ENCODE results near the gene ADCY6.

The ADCY6 gene

DNA sequence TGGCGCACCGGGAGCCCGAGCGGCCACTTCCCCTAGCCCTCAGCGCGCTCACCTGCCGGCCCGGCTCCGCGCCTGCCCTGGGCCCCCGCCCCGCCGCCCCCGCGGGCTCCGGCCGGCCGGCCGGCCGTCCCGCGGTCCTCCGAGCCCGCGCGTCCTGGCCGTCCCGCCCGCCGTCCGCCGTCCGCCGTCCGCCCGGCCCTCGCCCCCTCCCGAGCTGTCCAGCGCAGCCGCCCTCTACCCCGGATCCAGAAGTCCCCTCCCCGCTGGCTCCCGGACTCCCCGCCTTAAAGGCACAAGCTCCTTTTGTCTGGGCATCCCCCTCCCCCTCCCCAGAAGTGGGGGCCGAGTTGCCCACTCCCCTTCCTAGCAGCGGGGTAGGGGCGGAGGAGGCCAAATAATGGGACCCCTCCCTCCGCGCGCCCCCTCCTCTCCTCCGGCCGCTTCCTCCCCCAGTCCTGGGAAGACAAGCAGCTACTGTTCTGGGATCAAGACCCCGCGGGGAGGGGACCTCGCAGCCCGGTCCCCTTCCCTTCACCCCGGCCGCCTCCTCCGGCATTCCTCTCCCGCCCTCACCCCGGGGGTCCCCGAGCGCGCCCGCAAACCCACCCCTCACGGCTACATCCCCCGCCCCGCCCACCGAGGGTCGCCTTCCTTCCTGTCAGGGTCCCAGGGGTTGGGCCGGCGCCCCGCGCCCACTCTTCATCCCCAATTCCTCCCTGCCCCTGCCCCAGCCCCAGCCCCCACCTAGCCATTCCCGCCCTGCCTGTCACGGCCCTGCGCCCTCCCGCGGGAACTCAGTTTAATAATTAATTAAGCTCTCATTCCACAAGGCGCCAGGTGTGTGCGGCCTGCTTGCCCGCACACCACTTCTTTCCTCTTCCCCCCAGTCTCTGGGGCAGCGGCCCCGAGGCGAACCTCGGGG lies at the start of gene ADCY6:
ADCY6 (minus strand) TSS at position 236 of the 922 bp plus-strand sequence. CDS start 5,655 bp downstream, outside the sequence.
- peak within 1 kb of the TSS; percentile 78 for H3K4me3 ChIP-seq (ENCODE audit: low read length)
- TF ChIP-seq, protein P1, sequence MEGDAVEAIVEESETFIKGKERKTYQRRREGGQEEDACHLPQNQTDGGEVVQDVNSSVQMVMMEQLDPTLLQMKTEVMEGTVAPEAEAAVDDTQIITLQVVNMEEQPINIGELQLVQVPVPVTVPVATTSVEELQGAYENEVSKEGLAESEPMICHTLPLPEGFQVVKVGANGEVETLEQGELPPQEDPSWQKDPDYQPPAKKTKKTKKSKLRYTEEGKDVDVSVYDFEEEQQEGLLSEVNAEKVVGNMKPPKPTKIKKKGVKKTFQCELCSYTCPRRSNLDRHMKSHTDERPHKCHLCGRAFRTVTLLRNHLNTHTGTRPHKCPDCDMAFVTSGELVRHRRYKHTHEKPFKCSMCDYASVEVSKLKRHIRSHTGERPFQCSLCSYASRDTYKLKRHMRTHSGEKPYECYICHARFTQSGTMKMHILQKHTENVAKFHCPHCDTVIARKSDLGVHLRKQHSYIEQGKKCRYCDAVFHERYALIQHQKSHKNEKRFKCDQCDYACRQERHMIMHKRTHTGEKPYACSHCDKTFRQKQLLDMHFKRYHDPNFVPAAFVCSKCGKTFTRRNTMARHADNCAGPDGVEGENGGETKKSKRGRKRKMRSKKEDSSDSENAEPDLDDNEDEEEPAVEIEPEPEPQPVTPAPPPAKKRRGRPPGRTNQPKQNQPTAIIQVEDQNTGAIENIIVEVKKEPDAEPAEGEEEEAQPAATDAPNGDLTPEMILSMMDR (conservative IDR thresholded peaks at IDR 0.05; ENCODE audit: low read length), result no peak
- DNase-seq (ENCODE audit: low read depth), result peak; percentile 62

DNA sequence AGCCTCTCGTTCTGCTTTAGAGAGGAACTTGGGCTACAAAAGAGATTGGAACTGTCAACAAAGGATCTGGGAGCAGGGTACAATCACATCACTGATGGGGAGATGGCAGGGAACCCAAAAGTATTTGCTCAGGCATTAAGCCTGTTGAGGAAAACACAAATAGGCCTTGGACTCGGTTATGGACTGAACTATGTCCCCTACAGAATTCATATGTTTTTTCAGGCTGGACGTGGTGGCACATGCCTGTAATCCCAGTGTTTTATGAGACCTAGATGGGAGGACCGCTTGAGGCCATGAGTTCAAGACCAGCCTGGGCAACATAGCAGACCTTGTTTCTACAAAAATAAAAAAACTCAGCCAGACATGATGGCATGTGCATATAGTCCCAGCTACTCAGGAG lies 49.2 kb upstream of the ADCY6 start:
- TF ChIP-seq, protein P1 (conservative IDR thresholded peaks at IDR 0.05; ENCODE audit: low read length), result no peak

DNA sequence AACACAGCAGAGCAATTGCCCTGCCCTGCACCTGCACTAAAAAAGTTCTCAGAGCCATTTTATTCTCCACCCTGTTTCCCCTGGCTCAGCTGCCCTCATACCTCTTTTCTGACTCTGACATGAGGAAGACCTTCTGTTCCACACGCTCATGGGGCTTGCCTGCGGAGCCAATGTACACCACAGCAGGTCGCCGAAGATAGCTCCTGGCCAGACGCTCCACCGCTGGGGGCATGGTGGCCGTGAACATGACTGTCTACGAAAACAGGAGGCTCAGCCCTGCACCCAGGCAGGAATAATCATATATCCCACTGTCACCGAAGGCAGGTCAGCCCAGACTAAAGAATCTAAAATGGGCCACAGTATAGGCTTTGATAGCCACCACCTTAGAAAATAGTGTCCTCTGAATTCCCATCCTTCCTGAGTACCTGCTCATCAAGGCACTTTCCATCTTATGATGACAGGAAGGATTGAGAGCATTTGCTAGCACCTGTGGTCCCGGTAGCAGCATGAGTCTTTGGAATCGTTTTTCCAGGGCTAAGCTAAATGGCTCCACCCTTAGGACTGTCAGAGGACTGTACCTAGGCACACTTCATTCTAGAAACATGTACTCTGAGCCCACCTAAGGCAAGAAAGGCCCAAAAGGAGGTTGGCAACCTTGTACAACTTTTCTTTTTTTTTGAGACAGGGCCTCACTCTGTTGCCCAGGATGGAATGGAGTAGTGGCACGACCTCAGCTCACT lies 43.6 kb upstream of the ADCY6 start:
- TF ChIP-seq, protein P1 (conservative IDR thresholded peaks at IDR 0.05; ENCODE audit: low read length), result no peak
- no peak for DNase-seq (ENCODE audit: low read depth)

More for the DNA sequence above, 49.2 kb upstream of the ADCY6 start:
- DNase-seq (ENCODE audit: low read depth), result no peak
- H3K4me3 ChIP-seq (ENCODE audit: low read length), result no peak overlapping the region

DNA sequence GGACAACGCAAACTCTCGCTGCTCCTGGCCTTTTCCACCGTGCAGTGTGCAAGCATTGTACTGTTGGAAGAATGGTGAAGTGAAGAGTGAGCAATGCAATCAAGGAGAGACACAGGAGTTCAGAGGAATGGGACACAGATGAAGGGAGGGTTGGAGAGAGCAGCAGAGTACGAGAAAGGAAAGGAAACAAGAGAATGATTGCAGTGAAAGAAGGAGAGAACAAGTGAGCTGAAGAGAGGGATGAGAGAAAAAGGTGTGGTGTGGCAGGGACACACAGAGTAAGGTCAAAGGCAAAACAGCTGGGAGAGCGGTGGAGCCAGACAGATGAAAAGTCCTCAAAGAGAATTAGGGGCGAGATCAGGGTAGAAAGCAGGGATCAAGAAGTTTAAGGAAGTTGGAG lies 42.4 kb upstream of the ADCY6 start:
- no peak for DNase-seq (ENCODE audit: low read depth)
- H3K4me3 ChIP-seq (ENCODE audit: low read length), result no peak overlapping the region
- TF ChIP-seq, protein P1 (conservative IDR thresholded peaks at IDR 0.05; ENCODE audit: low read length), result no peak

More for the DNA sequence above, 43.6 kb upstream of the ADCY6 start:
- no peak overlapping the region for H3K4me3 ChIP-seq (ENCODE audit: low read length)

DNA sequence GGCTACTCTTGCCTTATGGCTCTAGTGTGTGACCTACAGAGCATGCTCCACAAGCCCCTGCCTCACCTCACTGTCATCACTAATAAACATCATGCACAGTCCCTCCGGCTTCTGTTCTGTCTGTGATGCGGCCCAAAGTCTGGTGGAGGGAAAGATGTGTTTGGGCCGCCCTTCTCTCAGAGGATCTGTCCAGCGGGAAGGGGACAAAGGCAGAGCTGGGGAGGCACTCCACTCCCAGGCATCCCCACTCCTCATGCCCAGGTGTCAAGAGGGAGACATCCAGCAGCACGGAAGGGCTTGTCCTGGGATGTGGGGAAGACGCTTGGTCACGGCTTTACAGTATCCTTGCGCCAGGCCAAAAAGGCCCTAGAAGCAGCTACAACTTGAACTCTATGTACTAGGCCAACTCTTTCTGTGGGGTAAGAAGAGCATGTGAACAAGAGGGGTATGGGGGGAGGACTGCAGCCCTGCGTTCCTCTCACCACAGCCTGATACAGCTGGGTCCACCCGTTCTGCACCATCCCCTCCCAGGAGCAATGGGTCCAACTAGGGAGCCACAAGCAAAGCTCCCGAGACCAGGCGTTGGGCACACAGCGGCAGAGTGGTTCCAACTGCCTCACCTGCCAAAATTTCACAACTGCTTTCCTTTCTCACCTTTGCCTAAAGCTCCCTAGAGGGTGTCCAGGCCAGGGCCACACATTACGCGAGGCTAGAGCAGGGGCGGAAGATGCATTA lies 40.1 kb upstream of the ADCY6 start:
- no peak for DNase-seq (ENCODE audit: low read depth)
- TF ChIP-seq, protein P1 (conservative IDR thresholded peaks at IDR 0.05; ENCODE audit: low read length), result no peak

DNA sequence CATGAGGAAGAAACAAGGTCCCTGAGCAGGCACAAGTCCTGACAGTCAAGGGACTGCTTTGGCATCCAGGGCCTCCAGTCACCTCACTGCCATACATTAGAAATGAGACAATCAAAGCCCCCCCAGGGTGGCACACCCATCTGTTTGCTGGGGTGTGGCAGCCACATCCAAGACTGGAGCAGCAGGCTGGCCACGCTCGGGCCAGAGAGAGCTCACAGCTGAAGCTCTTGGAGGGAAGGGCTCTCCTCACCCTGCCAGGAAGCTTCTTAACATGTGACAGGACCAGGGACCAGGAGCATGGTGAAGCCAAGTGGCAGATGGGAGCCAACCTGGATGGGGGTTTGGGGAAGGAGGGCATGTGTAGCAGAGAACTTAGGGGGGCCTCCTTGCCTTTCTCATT lies 39.4 kb upstream of the ADCY6 start:
- DNase-seq (ENCODE audit: low read depth), result no peak
- no peak overlapping the region for H3K4me3 ChIP-seq (ENCODE audit: low read length)
- TF ChIP-seq, protein P1 (conservative IDR thresholded peaks at IDR 0.05; ENCODE audit: low read length), result no peak

More for the DNA sequence above, 40.1 kb upstream of the ADCY6 start:
- no peak overlapping the region for H3K4me3 ChIP-seq (ENCODE audit: low read length)
